Keratinocyte (primary cell): ENCODE data around the gene ERBB4. TPM values are rescaled to one million over a fixed set of nuclear protein-coding genes. Genes with fewer than 3 reads are reported as not detected.

Source experiments
- DNase-seq: peaks from one replicate; pipeline ENCODE4 v3.0.0-alpha.2; 2011; ENCODE audit warnings: low read depth, missing footprints, low spot score
- FAIRE-seq: peaks from 2 replicates; lab custom pipeline; 2011; peaks lifted over from hg19 to GRCh38; lab: Jason Lieb, UNC
- H2AFZ ChIP-seq: 2 replicates; pipeline ENCODE4 v1.6.0; 2012; ENCODE audit warnings: low read length, control low read depth, inconsistent platforms; ENCODE audit not compliant: control insufficient read depth
- H3K27ac ChIP-seq: 2 replicates; pipeline ENCODE4 v1.5.1; 2011; ENCODE audit warnings: low read length; ENCODE audit not compliant: control insufficient read depth, insufficient read depth
- H3K27me3 ChIP-seq: 3 replicates; pipeline ENCODE4 v1.6.0; 2011; ENCODE audit warnings: low read length; ENCODE audit not compliant: control insufficient read depth, insufficient read depth; ENCODE audit errors: extremely low read depth
- H3K36me3 ChIP-seq, 2 experiments: 2 replicates in 1 of 2; 3 replicates in 1 of 2; pipeline ENCODE4 v1.5.1; 2011; ENCODE audit warnings: low read length in 2 of 2, mild to moderate bottlenecking in 1 of 2; ENCODE audit not compliant: control insufficient read depth in 2 of 2, insufficient read depth in 2 of 2; ENCODE audit errors: extremely low read depth in 1 of 2
- H3K4me1 ChIP-seq: 3 replicates; pipeline ENCODE4 v1.5.1; 2011; ENCODE audit warnings: low read length; ENCODE audit not compliant: control insufficient read depth, insufficient read depth; ENCODE audit errors: extremely low read depth
- H3K4me2 ChIP-seq: 3 replicates; pipeline ENCODE4 v1.6.0; 2011; ENCODE audit warnings: low read depth, low read length; ENCODE audit not compliant: control insufficient read depth, insufficient read depth; ENCODE audit errors: extremely low read depth
- H3K4me3 ChIP-seq, 3 experiments: fragments of 200-600 bp in 1 of 3; sonication (generic) in 1 of 3; 2 replicates in 2 of 3; 3 replicates in 1 of 3; pipeline ENCODE4 v1.5.1; 2011 to 2016; ENCODE audit warnings: low read length in 3 of 3, mild to moderate bottlenecking in 3 of 3, control low read depth in 2 of 3, inconsistent platforms in 1 of 3, low read depth in 1 of 3, mixed read lengths in 1 of 3, mixed run types in 1 of 3, moderate library complexity in 1 of 3; ENCODE audit not compliant: control insufficient read depth in 2 of 3, insufficient read depth in 2 of 3; ENCODE audit errors: extremely low read depth in 1 of 3
- H3K79me2 ChIP-seq: 2 replicates; pipeline ENCODE4 v1.6.0; 2012; ENCODE audit warnings: low read length; ENCODE audit not compliant: control insufficient read depth, insufficient read depth
- H3K9ac ChIP-seq: 3 replicates; pipeline ENCODE4 v1.6.0; 2011; ENCODE audit warnings: low read length; ENCODE audit not compliant: control insufficient read depth, insufficient read depth; ENCODE audit errors: extremely low read depth
- H3K9me1 ChIP-seq: 3 replicates; pipeline ENCODE4 v1.6.0; 2011; ENCODE audit warnings: low read length; ENCODE audit not compliant: control insufficient read depth, insufficient read depth; ENCODE audit errors: extremely low read depth
- H3K9me3 ChIP-seq: 2 replicates; pipeline ENCODE4 v1.5.1; 2012; ENCODE audit warnings: low read depth, low read length; ENCODE audit not compliant: control insufficient read depth
- H4K20me1 ChIP-seq: 3 replicates; pipeline ENCODE4 v1.6.0; 2011; ENCODE audit warnings: low read length; ENCODE audit not compliant: control insufficient read depth, insufficient read depth; ENCODE audit errors: extremely low read depth
- CTCF ChIP-seq, 3 experiments: IDR thresholded peaks in 1 of 3; conservative IDR thresholded peaks in 1 of 3; optimal IDR thresholded peaks in 1 of 3; 2 replicates in 2 of 3; 3 replicates in 1 of 3; pipeline versions ENCODE3 to v1.5.1; 2011; ENCODE audit warnings: low read length in 3 of 3, mild to moderate bottlenecking in 3 of 3, moderate library complexity in 2 of 3, control low read depth in 1 of 3, inconsistent platforms in 1 of 3; ENCODE audit not compliant: insufficient read depth in 2 of 3; ENCODE audit errors: extremely low read depth in 1 of 3
- EZH2 ChIP-seq: IDR thresholded peaks from one replicate; pipeline ENCODE4 v1.6.1; 2012; ENCODE audit warnings: inconsistent platforms, mild to moderate bottlenecking, low read length, moderate library complexity
- dilution Hi-C: fragments of 300-500 bp; cut with MboI; formaldehyde crosslinking; loops from one replicate; pipeline ENCODE4 v1.7.0; 2020; ENCODE audit warnings: low sequenced_read_pairs; ENCODE audit not compliant: extremely low pct_ligation_motif_present
- polyA plus RNA-seq, 5 experiments: library from polyadenylated mRNA; depleted of rRNA in 3 of 5; stranded (reverse) in 3 of 5; stranded (forward) in 1 of 5; unstranded in 1 of 5; fragments of >200 nt; gene quantifications; 1 replicate in 1 of 5; 2 replicates in 3 of 5; 3 replicates in 1 of 5; pipeline versions ENCODE4 v1.2.1 to v1.2.3, GENCODE V29; 2011 to 2012; ENCODE audit warnings: missing spikeins in 2 of 5, low read depth in 1 of 5, low replicate concordance in 1 of 5

Gene ERBB4
- polyA plus RNA-seq, 1 donor (not counting 4 experiments of a cell fraction or from before 2014, with no cell fraction given), result 0.01 TPM

DNA sequence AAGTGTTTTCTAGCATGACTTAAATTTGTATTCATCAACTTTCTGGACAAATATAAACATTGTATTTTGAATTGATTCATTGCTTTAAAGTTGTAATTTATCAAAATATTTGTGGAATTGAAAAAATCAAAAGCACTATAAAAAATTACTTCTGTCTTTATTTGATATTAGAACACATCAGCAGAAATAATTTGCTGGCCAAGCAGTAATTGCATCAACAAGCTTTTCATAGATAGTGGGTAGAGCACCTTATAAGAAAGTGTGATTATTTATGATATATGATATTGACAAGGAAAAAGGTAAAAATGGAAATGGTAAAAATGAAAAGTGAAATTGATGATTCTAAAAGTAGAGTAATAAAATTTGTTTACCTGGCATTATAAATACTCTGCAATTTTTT, 1121.1 kb downstream of the ERBB4 start:
- Histone ChIP-seq H4K20me1 (no peaks in the 10 kb centered on the region), H3K9ac (no peak overlapping the region), H3K27me3 (no peaks in the 10 kb centered on the region), H3K79me2 (no peaks in the 10 kb centered on the region), H3K4me1 (no peaks in the 10 kb centered on the region), H3K36me3 (no peaks in the 10 kb centered on the region), H3K4me3 (no peak overlapping the region), H2AFZ (no peak overlapping the region), H3K9me3 (no peaks in the 10 kb centered on the region), H3K9me1 (no peaks in the 10 kb centered on the region), H3K27ac (no peak overlapping the region), H3K4me2 (no peak overlapping the region)
- no peak for TF ChIP-seq CTCF (optimal IDR thresholded peaks at IDR 0.05 in 1 of 3, IDR thresholded peaks at IDR 0.05 in 1 of 3, conservative IDR thresholded peaks at IDR 0.05 in 1 of 3; ENCODE audit: extremely low read depth in 1 of 3, insufficient read depth in 2 of 3, low read length in 3 of 3)
- TF ChIP-seq EZH2, result no peak
- dilution Hi-C loops, result no loop called here
- DNase-seq (no peak), FAIRE-seq (no peak)

GRCh38 chr2:211416373-211416772, 1122.2 kb downstream of the ERBB4 start:
- Histone ChIP-seq H3K79me2 (no peaks in the 10 kb centered on the region), H3K9me3 (no peaks in the 10 kb centered on the region)
- no peak for FAIRE-seq

More at GRCh38 chr2:211416373-211416772, 1122.2 kb downstream of the ERBB4 start:
- no peak for DNase-seq
- H3K36me3 ChIP-seq, result no peaks in the 10 kb centered on the region
- H3K4me2 ChIP-seq, result no peak overlapping the region
- no peaks in the 10 kb centered on the region for H3K27me3 ChIP-seq
- dilution Hi-C loops, result no loop called here
- no peak overlapping the region for H3K4me3 ChIP-seq
- no peaks in the 10 kb centered on the region for H3K9me1 ChIP-seq
- no peak overlapping the region for H3K9ac ChIP-seq
- H4K20me1 ChIP-seq, result no peaks in the 10 kb centered on the region
- no peak overlapping the region for H3K27ac ChIP-seq
- H2AFZ ChIP-seq, result no peak overlapping the region
- H3K4me1 ChIP-seq, result no peaks in the 10 kb centered on the region
- TF ChIP-seq EZH2 (no peak), CTCF (optimal IDR thresholded peaks at IDR 0.05 in 1 of 3, IDR thresholded peaks at IDR 0.05 in 1 of 3, conservative IDR thresholded peaks at IDR 0.05 in 1 of 3; ENCODE audit: extremely low read depth in 1 of 3, insufficient read depth in 2 of 3, low read length in 3 of 3) (no peak)
